T-helper 22 cell (primary cell): ENCODE data around the gene FUT9.

Experiments
- DNase-seq: peaks from one replicate; pipeline ENCODE4 v3.0.0-alpha.2; 2020; ENCODE audit warnings: low read depth

Gene FUT9

DNA sequence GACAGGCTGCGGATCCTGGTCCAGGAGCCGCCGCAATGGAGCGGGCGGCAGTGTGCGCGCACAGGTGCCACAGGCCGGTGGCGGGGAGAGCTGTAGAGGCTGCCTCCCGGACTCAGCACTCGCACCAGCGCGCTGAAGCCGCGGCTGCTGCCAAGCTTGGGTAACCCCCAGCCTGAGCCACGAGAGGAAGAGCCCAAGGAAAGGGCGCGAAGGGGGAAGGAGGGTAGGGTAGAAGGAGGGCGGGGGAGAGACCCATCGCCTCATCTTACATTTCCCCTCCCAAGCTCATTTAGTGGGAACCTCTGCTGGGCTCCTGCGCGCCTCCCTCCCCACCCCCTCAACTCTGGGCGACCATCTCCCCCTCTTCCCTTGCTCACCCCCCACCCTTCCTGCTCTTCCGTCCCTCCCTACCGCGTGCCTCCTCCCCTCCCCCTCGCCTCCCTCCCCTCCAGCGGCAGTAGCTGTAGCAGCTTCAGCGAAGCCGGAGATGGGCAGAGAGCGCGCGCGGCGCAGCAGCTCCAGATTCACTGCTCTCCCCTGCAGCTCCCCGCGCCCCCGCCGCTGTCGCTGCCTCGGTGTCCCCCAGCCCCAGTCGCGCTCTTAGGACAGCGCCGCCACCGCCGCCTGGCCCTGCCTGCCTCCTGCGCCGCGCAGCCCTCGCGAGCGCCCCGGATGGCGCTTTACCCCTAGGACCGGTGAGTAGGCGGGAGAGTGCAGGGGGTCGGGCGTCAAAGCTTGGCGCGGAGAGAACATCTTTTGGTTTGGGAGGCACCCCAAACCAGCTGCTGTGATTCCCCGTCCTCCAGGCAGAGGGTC lies at the start of gene FUT9:
TSS of gene FUT9 (plus strand) at position 457 of the 816 bp plus-strand sequence. CDS start 187,182 bp downstream, outside the sequence.
- DNase-seq: no peak

DNA sequence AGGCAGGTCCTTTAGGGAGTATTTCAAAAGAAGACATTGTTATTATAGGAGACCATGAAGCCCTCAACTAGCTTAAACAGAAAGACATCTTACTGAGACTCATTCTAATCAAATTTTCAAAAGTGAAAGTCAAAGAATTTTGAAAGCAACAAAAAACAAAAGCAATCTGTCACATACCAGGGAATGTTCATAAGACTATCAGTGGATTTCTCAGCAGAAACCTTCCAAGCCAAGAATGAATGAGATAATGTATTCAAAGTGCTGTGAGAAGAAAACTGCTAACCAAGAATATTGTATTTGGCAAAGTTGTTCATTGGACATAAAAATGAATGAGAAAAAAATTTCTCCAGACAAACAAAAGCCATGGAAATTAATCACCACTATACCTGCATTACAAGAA lies 48.2 kb upstream of the FUT9 start:
- DNase-seq: no peak

DNA sequence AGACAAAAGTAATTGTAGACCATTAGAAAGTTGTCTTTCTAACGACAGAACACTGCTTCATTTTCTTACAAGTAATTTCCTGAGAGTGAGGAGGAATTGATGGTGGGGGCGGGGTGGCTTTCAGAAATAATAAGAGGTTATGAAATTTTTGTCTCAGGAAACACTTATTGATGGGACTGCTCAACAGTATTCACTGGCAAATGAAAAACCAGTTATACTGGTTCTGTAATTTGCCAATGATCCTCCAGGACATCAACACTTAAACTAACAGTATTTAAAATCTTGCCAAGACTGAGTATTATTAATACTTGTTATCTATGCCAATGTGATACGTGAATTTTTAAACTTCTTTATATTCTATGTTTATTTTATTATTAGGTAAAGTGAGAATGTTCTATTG lies 41.8 kb upstream of the FUT9 start:
- no peak for DNase-seq

DNA sequence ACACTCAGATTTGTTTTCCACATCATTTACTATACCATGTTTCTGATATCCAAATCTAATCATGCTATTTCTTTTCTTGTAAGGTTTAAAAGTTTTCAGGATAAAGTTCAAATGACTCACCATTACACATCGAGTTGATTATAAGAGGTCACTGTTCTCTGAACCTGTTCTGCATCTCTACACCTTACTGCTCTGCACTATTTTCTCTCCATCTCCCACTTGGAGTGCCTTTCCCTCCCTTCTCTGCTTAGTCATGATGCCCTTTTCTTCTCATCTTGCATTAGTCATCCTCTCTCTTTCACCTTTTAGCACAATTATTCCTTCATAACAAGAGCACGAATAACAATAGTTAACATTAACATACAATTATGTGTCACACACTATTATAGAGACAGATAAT lies 37.5 kb upstream of the FUT9 start:
- no peak for DNase-seq

DNA sequence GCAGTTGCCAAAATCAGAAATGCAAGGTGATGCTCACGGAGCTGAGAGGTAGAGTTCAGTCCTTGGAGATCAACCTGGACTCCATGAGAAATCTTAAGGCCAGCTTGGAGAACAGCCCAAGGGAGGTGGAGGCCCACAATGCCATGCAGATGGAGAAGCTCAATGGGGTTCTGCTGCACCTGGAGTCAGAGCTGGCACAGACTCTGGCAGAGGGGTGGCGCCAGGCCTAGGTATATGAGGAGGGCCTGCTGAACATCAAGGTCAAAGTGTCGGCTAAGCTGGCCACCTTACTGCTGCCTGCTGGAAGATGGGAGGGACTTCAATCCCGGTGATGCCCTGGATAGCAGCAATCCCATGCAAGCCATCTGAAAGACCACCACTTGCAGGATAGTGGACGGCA lies 23.9 kb upstream of the FUT9 start:
- no peak for DNase-seq

DNA sequence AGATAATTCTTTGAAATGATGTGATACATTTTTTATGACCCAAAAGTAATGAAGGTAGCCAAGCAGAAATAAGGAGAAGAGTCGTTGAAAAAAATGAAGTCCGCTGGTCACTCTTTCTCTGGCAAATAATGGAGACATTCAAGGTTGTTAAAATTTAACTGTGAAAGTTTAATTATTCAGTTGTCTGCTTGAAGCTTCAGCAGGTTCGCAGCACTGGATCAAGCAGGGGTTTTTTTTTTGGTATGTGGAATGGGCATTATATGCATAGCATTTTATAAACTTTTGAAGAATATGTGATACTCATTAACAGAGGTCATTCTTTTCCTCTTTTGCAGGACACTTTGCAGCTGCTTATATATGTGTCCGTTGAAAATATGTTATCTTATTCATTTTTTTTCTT lies 21.6 kb upstream of the FUT9 start:
- no peak for DNase-seq

DNA sequence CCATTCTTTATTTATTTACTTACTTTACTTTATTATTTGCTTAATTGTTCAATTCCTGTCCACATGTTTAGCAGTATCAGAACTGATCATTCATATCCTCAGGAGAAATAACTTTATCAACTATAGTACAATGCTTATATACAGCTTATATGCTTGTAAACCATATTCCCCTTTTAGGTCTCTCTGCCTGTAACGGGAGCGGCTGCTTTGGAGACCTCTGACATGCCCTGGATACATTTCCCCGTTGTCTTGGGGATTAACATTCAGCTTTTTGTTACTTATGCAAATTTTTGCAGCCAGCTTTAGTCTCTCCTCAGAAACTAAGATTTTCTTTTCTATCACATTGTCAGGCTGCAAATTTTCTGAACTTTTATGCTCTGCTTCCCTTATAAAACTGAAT lies 17.6 kb upstream of the FUT9 start:
- no peak for DNase-seq

DNA sequence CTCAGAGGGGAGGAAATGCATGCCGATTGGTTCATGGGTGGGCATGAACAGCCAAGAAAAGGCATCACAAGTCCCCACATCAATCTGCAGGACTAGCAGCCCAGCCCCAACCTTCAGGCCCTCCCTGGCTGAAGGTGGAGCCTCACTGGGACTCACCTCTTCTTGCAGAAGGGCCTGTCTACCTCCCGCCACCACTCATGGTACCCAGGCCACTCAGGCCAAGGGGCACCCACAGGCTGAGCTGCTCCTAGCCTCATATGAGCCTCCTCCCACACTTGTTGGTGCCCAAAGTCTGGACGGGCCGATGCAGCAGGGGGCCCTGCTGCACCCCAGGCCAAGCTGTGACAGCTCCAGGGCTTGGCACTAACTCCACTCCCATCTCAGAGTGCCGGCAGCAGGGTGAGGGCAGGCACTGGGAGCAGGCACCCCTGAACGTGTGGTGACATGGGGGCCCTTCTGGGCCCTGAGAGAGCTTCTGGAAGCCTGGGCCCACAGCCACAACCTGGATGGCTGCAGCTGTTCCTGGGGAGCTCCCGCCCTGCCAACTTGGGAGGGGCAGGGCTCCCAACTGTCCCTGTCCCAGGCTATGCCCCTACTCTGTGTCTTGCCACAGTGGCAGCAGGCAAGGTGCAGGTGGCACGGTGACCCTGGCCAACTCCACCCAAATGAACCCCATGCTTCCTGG lies 13.7 kb upstream of the FUT9 start:
- DNase-seq: no peak

DNA sequence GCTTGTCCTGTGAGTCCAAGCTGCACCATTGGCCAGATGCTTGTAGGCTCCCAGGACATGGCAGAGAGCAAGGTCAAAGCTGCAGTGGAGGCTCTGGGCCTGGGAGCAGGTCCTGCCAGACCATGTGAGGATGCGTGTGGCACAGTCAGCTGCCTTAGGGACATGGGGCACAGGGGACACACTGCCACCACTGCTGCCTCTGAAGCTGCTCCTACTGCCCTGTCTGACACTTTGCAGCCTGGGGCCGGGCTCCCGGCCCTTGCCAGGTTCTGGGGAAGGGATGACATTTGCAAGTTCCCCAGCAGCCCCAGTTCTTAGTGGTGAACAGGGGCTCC lies 13.2 kb upstream of the FUT9 start:
- DNase-seq: no peak

DNA sequence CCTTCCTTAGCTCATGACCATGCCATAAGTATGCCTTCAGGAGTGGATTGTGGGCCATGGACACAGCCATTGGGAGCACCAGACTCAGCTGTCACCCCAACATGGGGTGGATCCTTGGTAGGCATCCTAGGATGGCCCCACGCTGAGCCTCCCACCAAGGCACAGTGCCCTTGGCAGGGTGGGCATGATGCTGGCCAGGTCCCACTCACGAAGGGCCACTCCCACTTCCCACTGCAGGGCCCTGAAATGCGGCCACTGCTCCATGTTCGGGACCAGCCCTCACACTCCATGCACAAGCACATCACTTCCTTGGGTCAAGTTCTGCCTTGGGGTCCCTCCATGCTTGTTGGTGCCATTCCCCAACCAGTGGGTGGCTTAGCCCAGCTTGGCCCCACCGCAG lies 12.9 kb upstream of the FUT9 start:
- DNase-seq: no peak

DNA sequence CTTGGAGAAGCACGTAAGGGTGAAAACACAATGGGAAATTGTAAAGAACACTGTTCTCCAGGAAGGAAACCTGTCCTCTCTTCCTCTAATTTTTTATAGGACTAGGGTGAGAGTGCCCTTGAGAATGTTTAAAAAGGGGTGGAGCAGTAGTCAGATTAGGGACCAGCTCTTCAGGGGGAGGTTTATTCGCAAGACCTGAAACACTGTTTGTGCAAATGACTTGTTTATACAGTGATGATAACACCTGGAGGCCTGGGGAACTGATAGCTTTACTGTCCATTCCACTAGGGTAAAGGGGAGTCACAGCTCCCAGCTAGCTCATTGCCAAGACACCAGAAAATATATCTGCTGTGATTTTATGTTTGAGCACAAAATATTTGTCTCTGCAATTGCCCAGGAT lies 8.1 kb upstream of the FUT9 start:
- DNase-seq: no peak

DNA sequence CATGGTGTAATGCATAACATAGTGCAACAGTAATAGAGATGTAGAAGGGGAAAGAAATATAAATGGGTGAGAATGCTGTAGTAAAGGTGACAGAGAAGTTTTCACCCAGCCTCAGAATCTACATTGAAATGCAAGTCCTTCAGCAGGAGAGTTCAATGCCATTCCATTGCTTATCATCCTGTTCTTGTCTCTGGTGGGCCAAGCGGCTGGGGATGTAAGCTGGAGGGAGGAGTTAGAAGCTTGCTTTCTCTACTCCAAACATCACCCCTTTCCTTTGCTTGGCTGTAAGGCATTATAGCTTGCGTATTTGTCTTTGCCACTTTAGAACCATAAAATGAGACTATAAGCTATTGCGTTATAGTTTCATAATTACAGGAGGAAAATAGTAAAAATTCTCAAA lies 2.2 kb upstream of the FUT9 start:
- DNase-seq: no peak

DNA sequence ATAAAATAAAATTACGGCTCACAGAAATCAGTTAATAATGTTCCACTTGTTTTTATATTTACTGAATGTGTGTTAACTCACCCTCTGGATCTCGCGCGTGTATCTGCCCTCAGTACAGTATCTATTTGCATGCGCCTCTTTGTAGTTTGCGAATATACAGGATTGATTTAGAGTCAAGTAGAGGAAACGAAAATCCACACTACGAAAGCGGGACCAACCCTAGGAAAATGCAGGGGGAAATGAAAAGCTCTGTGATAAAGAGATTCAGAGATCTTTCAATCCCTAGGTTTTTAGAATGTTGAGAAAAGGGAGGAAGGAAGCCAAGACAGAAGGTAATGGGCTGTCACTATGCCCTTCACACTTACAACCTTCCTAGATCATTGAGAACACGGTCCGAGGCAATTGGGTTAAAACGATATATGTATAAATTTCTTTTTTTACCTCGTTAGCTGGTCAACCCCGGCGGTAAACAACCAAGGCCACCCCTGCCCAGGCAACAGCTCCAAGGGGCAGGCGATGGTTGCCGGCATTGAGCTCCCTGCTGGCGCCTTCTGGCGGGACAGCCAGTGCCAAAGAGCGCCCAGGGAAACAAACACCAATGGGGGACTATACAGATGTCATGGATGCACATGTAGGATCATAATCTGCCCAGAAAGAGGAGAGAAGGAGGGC lies 792 bp upstream of the FUT9 start:
- no peak for DNase-seq

DNA sequence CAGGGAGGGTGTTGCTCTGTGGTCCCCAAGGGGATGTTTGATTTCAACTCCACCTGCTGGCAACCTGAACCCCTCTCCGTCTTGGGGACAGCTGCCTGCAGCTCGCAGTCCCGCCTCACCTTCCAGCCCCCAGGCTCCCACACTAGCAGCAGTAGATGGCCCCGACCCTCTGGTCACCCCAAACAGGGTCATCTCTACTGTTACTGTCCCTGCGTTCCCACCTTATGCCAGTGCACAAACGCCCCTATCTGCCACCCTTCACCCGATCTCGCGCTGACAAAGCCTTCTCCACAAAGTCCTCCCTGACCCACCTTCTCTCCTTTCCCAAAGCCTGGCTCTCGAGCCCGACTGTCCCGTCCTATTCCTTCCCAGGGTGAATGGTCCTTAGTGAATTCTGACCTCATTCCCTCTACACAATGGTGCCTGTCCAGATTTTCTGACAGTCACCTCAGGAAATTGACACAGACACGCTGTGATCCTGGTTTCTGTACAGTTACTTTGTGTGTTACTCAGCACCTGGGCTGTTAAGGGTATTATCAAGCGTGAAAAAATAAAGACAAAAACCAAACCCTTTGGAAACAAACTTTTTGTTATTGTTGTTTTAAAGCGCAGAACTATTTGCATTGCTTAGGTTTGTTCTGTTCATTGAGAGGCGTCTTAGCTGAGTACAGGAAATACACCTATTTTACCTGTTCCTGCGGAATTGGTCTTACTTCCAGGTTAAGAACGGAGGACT lies 728 bp downstream of the FUT9 start:
- DNase-seq: no peak

DNA sequence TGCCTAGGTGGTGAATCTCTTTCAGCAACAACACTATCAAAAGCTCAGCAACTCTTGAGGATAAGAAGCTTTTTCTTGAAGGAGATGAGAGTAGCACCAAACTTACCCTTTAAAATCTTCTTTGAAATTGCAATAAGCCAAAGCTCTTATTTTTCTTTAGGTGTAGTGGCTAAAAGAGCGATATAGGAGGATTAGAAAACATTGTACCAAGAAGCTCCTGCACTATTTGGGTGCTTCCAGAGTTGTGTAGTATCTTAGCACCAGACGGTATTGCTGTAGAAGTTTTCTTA lies 1.2 kb downstream of the FUT9 start:
- no peak for DNase-seq

DNA sequence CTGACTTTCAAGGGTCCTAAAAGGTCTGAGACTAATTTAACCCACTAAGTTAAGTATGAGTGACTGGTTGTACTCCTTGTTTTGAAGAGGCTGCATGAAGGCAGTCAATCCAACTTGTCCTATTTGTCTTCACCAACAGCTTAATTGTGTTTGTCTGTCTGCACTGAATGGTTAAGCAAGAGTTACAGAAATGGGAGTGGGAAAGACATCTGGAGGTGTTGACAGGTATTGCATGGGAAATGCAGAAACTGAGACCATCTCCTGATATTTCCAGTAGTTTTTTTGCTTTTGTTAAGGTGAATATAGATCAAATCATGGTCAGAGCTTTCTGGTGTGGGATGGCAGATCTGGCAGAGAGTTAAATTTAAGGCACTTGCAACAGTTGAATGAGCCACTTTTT lies 6.5 kb downstream of the FUT9 start:
- no peak for DNase-seq

DNA sequence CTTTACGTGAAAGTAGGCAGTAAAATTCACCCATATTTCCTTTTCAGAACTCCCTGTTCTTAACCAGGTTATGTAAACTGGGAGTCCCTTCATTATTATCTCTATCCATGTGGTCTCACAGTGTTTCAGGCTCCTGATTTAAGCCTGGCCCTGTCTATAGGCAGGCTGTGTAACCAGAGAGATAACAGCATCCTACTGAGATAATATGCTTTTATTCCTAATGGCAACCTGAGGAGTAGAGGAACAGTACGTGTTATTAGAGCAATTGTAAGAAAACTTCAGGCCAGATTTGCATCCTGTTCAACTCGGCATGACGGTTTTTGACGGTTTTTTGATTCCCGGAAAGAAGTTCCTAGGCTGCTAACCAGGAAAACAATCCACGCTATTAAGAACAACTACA lies 16.9 kb downstream of the FUT9 start:
- DNase-seq: no peak

DNA sequence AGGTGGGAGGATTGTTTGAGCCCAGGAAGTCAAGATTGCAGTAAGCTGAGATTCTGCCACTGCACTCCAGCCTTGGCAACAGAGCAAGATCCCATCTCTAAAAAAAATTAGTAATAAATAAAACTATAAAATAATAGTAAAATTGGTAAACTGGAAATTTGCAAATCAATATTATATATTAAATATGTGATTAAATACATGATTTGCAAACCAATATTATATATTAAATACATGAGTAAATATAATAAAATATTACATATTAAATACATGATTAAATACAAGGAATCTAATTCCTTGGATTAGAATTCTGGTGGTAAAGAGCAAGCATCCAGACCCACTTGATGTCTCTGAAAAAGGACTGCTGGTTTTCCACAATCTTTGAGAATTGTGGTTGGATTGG lies 35.8 kb downstream of the FUT9 start:
- DNase-seq: no peak

DNA sequence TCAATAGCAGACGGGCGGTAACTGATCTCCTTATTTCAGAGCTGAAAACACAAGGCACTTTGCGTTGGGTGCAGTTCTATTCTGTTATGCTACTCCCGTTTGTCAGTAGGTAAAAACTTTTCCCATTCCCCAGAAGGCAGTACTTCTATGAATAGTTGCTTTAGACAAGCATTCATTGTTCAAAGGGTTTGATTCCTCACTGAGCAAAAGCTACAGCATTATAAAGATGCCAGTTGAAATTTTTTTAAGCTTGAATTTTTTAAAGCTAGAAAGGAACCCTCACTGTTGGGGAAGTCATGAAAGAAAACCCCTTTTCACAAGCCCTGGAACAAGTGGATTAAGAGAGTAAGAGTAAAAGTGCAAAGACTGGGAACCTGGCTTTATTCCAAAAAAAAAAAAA lies 42.3 kb downstream of the FUT9 start:
- DNase-seq: no peak

DNA sequence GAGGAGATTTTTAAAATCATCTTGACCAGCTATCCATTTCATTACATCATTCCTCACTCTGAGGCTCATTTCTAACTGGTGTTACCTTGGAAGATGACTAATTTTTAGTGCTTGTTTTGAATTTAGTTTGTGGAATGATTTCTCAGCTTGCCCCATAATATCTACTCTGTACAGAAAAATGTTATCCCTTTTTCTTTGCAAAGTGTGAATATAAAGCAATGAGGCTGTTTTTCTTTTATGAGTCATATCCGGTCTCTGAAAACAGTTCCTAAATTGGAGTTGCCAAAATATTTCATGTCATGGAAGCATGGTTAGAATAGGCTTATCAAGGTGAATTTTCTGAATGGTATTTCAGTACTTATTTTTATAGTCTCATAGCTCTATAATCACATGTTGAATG lies 43.8 kb downstream of the FUT9 start:
- DNase-seq: no peak

DNA sequence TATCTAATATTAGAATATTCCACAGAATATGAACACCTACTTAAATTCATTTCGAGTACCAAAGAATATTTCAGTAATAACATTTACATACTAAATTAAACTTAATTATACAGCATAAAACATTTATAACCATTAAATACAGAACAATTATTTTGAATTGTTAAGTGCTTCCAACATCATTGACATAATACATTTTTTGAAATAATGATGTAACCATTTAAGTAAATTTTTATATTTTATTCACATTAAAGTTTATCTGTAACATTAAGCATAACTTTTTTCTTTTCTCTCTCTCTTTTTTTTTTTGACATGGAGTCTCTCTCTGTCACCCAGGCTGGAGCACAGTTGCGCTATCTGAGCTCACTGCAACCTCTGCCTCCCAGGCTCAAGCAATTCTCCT lies 44.5 kb downstream of the FUT9 start:
- DNase-seq: no peak

DNA sequence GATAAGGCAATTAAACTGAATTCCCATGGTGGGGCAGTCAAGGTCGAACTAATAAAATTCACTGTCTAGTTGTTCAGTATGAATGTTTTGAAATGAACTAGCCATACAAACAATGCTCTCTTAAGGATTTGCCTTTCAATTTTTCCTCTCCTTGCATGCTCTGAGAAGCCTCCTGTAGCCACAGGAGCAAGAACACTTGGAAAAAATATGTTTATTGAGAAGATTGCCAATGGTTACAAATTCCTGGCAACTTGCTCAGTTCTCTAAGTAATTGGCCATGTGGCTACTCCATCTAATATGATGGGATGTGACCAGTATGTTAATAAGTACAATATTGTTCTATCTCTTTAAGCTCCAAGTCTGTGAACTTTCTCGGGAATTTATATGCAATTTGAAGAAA lies 49.4 kb downstream of the FUT9 start:
- no peak for DNase-seq

DNA sequence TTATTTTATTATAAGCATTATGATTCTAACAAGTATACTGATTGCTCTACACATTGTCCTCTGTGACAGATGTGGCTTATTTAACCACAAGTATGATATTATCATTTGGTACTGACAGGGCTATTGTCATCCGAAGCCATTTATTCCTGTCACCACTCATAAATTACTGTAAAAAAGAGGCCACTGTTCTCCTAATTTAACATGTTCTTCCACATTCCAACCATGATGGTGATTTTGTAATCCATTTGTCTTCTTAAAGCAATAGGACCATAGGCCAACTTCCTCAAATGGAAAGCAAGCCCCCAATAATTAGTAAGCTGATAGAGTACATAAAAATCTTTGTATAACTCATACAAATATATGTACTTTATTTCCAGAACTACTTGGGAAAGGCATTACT lies 50.6 kb downstream of the FUT9 start:
- no peak for DNase-seq
